K562 (cell line): ENCODE results near the gene MESP1. TPM values are rescaled to one million over a fixed set of nuclear protein-coding genes. Genes with fewer than 3 reads are reported as not detected.
A peak's percentile ranks its signal among the peaks of the same experiment; 100 is the strongest.

Source experiments
- BRD9 ChIP-seq: fragments of 450-650 bp; IDR thresholded peaks from 2 replicates; pipeline ENCODE4 v1.6.1; 2018; ENCODE audit warnings: low read depth; ENCODE audit not compliant: partially characterized antibody
- CREB1 ChIP-seq, 2 experiments: sonication (generic) in 1 of 2; formaldehyde crosslinking in 1 of 2; IDR thresholded peaks; 2 replicates each; pipeline versions ENCODE4 v1.6.1 to v1.8.0; 2012 to 2022; ENCODE audit warnings: inconsistent platforms in 1 of 2, mild to moderate bottlenecking in 1 of 2, missing genetic modification reagents in 1 of 2, moderate library complexity in 1 of 2
- FOXA3 ChIP-seq, 2 experiments: fragments of 450-650 bp in 1 of 2; sonication (generic) in 1 of 2; formaldehyde crosslinking; IDR thresholded peaks in 1 of 2; conservative IDR thresholded peaks in 1 of 2; 2 replicates each; pipeline versions ENCODE4 v1.4.0 to v1.8.0; 2020 to 2022; ENCODE audit warnings: mild to moderate bottlenecking in 2 of 2, missing genetic modification reagents in 1 of 2
- GTF3C2 ChIP-seq: IDR thresholded peaks from 3 replicates; pipeline ENCODE4 v1.6.1; 2011; ENCODE audit warnings: borderline replicate concordance, mild to moderate bottlenecking, moderate library complexity; ENCODE audit not compliant: insufficient read length; ENCODE audit errors: extremely low read depth
- HOXB6 ChIP-seq: fragments of 250-450 bp; sonication (Bioruptor Pico); IDR thresholded peaks from 2 replicates; pipeline ENCODE4 v1.5.1; 2022; ENCODE audit warnings: mild to moderate bottlenecking, borderline replicate concordance
- NFIC ChIP-seq: fragments of 450-650 bp; IDR thresholded peaks from 2 replicates; pipeline ENCODE4 v1.6.1; 2017; ENCODE audit warnings: mild to moderate bottlenecking, inconsistent platforms
- NKRF ChIP-seq: fragments of 450-650 bp; IDR thresholded peaks from 2 replicates; pipeline ENCODE4 v1.6.1; 2016; ENCODE audit warnings: borderline replicate concordance
- NONO ChIP-seq, 2 experiments: fragments of 200-400 bp in 1 of 2; fragments of 450-650 bp in 1 of 2; formaldehyde crosslinking in 1 of 2; IDR thresholded peaks; 2 replicates each; pipeline ENCODE4 v1.6.1; 2017; ENCODE audit warnings: low read depth in 2 of 2, mild to moderate bottlenecking in 2 of 2, moderate library complexity in 2 of 2, low read length in 1 of 2
- PBX2 ChIP-seq, 2 experiments: IDR thresholded peaks in 1 of 2; conservative IDR thresholded peaks in 1 of 2; 2 replicates each; pipeline ENCODE4 v1.6.1; 2016; ENCODE audit warnings: low read depth in 2 of 2, mild to moderate bottlenecking in 1 of 2, missing compliant biosample characterization in 1 of 2, missing genetic modification characterization in 1 of 2, moderate library complexity in 1 of 2
- RCOR1 ChIP-seq, 2 experiments: IDR thresholded peaks; 2 replicates each; pipeline ENCODE4 v1.6.1; 2012; ENCODE audit warnings: low read depth in 2 of 2, low read length in 2 of 2, borderline replicate concordance in 1 of 2, improper control_type of control experiment in 1 of 2
- SRSF9 ChIP-seq: fragments of 200-400 bp; formaldehyde crosslinking; IDR thresholded peaks from 2 replicates; pipeline ENCODE4 v1.6.1; 2017; ENCODE audit warnings: low read depth, low read length, borderline replicate concordance
- ZBTB1 ChIP-seq: sonication (generic); formaldehyde crosslinking; IDR thresholded peaks from 2 replicates; pipeline ENCODE4 v1.8.1; 2023; ENCODE audit warnings: missing genetic modification reagents, low read depth, mild to moderate bottlenecking, borderline replicate concordance
- ZFP36 ChIP-seq: fragments of 150-350 bp; IDR thresholded peaks from 2 replicates; pipeline ENCODE4 v1.6.1; 2018; ENCODE audit warnings: low read length, low read depth; ENCODE audit not compliant: partially characterized antibody
- ZNF184 ChIP-seq: sonication (generic); formaldehyde crosslinking; IDR thresholded peaks from 2 replicates; pipeline ENCODE4 v1.5.0; 2020; ENCODE audit warnings: missing genetic modification reagents
- polyA plus RNA-seq, 8 experiments: library from polyadenylated mRNA; depleted of rRNA in 4 of 8; stranded (reverse) in 5 of 8; unstranded in 3 of 8; fragments of >200 nt; fragmentation: Nextera tagmentation in 2 of 8; fragmentation: Illumina TruSeq in 1 of 8; extraction: Ambion mirVana in 2 of 8; extraction: Trizol in 1 of 8; gene quantifications; 2 replicates each; pipeline versions ENCODE4 v1.2.1 to v1.2.3, GENCODE V29; 2011 to 2014; ENCODE audit warnings: inconsistent platforms in 1 of 8, missing spikeins in 1 of 8
- total RNA-seq, 7 experiments: library from RNA; depleted of rRNA in 6 of 7; stranded (reverse); fragments of >200 nt in 6 of 7; fragmentation: Illumina TruSeq in 2 of 7; extraction: Trizol in 2 of 7; gene quantifications; 2 replicates each; pipeline versions ENCODE4 v1.2.1 to v1.2.3, GENCODE V29; 2011 to 2021; ENCODE audit warnings: low replicate concordance in 1 of 7

The MESP1 gene
- total and polyA plus RNA-seq, 9 of the 15 experiments (the other 6 are each of a cell fraction or from before 2014, with no cell fraction given): 0.14 to 1.1 (median 0.36) TPM; not detected in 4

- TF ChIP-seq NKRF (no peak), RCOR1 (IDR thresholded peaks at IDR 0.05; ENCODE audit: borderline replicate concordance in 1 of 2, low read depth in 2 of 2, low read length in 2 of 2) (peak in 1 of 2 experiments; percentile 7; a peak in 1 of 4 replicates), CREB1 (IDR thresholded peaks at IDR 0.05) (0 out of 2 replicates have a peak, but pooled peaks have one; percentile 29), CREB1 (CRISPR knock-in tag; IDR thresholded peaks at IDR 0.05) (no peak), NFIC (peak; percentile 78), FOXA3 (CRISPR knock-in tag; conservative IDR thresholded peaks at IDR 0.05 in 1 of 2, IDR thresholded peaks at IDR 0.05 in 1 of 2) (0 out of 4 replicates have a peak, but pooled peaks of 1 of the 2 experiments have one; percentile 37), ZBTB1 (CRISPR knock-in tag) (peak; percentile 50; the same call in 1 of the 2 replicates), ZFP36 (no peak), ZNF184 (no peak), GTF3C2 (no peak), HOXB6 (CRISPR knock-in tag) (no peak), BRD9 (no peak), PBX2 (CRISPR knock-in tag; IDR thresholded peaks at IDR 0.05; ENCODE audit: low read depth) (no peak), PBX2 (tag; conservative IDR thresholded peaks at IDR 0.05; ENCODE audit: low read depth) (no peak), NONO (IDR thresholded peaks at IDR 0.05; ENCODE audit: low read depth in 2 of 2, low read length in 1 of 2) (no peak), SRSF9 (no peak)
Observed at GRCh38 chr15:89776274-89777072, 25.4 kb upstream of the MESP1 start, which contains the start of gene MESP2 (continued).
